Stimulated activated naive CD8-positive, alpha-beta T cell treated with anti-CD3 and anti-CD28 coated beads, Interleukin-15, amount 100 ng/mL, for 72 hours (primary cell): ENCODE measurements around the gene DENND5B.
"Not testable (repeated sequence)": the region's sequence is repeated elsewhere in the genome, so short reads cannot be mapped to it uniquely, and the experiment has no call there.

ENCODE experiments used
- ATAC-seq: fragments of 150-1000 bp; cut with Tn5 transposase; 2 replicates; pipeline ENCODE4 v1.10.0; 2021; ENCODE audit warnings: mild to moderate bottlenecking, moderate library complexity
- DNase-seq, 2 donors: peaks; one replicate each; pipeline ENCODE4 v3.0.0; 2021 to 2022
- H3K27ac Mint-ChIP-seq, 2 donors: one replicate each; pipeline ENCODE4 v1.8.0; 2022; ENCODE audit warnings: mild to moderate bottlenecking in 2 of 2, mixed read lengths in 2 of 2, moderate library complexity in 2 of 2
- H3K27me3 Mint-ChIP-seq: one replicate; pipeline ENCODE4 v1.8.0; 2022; ENCODE audit warnings: mixed read lengths
- H3K4me1 Mint-ChIP-seq: one replicate; pipeline ENCODE4 v1.8.0; 2022; ENCODE audit warnings: mild to moderate bottlenecking, mixed read lengths
- H3K4me3 Mint-ChIP-seq, 2 donors: one replicate each; pipeline ENCODE4 v1.8.0; 2022; ENCODE audit warnings: mild to moderate bottlenecking in 2 of 2, mixed read lengths in 2 of 2, moderate library complexity in 1 of 2
- H3K9me3 Mint-ChIP-seq, 2 donors: one replicate each; pipeline ENCODE4 v1.8.0; 2022; ENCODE audit warnings: mixed read lengths in 2 of 2

The DENND5B gene

DNA sequence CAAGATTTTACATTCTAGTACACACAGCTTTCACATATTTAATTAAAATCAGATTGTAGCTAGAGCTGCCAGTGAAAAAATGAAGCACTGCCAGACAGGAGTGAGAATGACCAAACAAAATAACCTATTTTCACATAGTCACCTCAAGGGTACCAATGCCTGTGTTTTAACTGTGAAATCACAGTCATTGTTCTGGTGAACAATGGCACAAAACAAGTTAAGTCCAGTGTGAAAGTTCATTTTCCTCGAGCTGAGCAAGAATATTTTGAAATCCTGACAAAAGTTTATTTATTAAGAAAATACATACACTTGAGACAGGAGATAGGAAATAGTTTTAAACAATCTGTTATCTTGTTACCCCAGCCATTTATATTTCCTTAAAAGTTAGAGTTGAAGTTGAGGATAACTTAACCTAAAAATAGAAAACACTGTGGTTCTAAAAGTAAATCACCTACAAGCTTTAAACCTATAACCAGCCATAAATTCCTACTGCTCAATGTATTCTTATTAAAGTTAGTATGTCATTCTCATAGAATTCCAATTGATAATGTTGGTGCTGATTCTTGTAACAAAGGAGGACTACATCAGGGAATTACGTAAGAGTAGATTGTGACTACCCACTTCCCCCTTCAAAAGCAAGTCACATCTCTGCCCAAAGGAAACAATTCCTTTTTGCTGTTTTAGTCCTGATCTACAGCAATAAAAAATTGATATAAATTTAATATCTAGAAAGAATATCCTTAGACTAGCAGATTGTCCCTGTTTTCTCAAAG is 15.9 kb downstream of the DENND5B start:
- ATAC-seq (no peak), DNase-seq (no peak)
- Mint-ChIP-seq H3K27ac (no peak overlapping the region), H3K27me3 (no peaks in the 10 kb centered on the region), H3K4me1 (no peaks in the 10 kb centered on the region), H3K9me3 (no peaks in the 10 kb centered on the region), H3K4me3 (no peak overlapping the region)

DNA sequence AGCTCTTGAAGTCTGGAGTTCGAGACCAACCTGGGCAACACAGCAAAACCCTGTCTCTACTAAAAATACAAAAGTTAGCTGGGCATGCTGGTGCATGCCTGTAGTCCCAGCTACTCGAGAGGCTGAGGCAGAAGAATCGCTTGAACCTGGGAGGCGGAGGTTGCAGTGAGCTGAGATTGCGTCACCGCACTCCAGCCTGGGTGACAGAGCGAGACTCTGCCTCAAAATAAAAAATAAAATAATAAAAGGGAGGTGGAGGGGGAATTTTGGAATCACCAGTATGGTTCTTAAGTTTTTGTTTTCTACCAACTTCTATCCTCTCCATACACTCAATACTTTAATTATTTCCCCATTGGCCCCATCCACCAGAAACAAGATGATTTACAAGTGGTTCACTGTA is 16.6 kb downstream of the DENND5B start:
- not testable (repeated sequence) for H3K4me3 Mint-ChIP-seq, H3K27me3 Mint-ChIP-seq, H3K4me1 Mint-ChIP-seq, H3K27ac Mint-ChIP-seq, DNase-seq, ATAC-seq, H3K9me3 Mint-ChIP-seq

DNA sequence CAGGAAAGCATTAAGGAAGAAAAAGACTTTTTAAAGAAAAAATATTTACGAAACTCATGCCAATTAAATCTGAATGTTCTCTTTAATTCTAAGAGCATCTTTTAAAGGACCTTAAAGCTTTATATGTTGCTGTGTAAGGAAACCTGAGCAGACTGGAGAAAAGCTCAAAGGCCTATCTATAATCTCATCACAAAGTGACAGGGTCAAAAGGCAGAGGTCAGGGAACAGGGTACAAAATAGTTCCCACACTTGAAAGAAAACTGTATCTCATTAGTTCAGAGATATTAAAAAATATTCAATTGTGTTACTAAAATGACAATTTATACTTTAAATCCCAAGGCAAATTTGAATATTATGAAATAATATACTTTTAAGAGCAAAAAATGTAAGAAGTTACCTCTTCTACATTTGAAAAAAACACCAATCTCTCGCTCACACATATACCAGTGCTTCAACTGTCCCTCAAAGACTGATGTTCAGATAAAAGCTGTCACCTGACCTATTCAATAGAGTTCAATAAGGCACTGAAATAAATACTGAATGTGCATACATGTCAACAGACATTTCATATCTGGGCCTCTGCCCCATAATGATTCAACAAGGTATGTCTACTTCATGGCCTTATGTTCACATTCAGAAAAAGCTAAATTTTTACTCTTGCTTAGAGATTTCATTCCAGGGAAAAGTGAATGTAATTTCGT is 17.9 kb downstream of the DENND5B start:
- ATAC-seq (no peak), DNase-seq (no peak)
- H3K9me3 Mint-ChIP-seq = no peaks in the 10 kb centered on the region
- no peaks in the 10 kb centered on the region for H3K4me1 Mint-ChIP-seq
- H3K27me3 Mint-ChIP-seq = no peaks in the 10 kb centered on the region
- H3K27ac Mint-ChIP-seq = no peak overlapping the region
- H3K4me3 Mint-ChIP-seq = no peak overlapping the region

DNA sequence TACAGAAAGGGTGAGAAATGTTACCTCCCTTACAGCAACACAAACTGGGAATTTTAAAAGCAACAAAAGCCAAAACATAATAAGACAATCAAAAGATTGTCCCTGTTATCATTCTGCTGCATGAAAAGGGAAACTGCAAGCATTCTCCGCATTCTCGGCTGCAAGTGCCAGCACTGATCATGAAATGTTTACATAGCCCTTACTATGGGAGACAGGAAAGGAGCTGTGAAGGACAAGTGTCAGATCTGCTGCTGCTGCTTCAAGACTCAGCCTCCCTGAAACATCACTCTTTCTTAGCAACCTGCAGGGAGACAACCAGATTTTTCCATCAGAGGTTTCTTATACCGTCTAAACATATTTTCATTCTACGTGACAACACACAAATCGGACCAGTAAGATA is 20.1 kb downstream of the DENND5B start:
- Mint-ChIP-seq H3K4me1 (no peaks in the 10 kb centered on the region), H3K9me3 (no peaks in the 10 kb centered on the region), H3K27me3 (no peaks in the 10 kb centered on the region), H3K27ac (no peak overlapping the region), H3K4me3 (no peak overlapping the region)
- DNase-seq (no peak), ATAC-seq (no peak)

DNA sequence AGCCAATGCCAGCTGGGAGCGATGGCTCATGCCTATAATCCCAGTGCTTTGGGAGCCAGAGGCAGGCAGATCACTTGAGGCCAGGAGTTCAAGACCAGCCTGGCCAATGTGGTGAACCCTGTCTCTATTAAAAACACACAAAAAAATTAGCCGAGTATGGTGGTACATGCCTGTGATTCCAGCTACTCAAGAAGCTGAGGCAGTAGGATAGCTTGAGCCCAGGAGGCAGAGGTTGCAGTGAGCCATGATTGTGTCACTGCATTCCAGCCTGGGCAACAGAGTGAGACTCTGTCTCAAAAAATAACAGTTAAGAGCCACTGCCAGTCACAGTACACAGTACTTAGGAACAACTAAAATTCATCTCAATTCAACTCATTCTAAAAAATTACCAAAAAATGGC is 21.4 kb downstream of the DENND5B start:
- not testable (repeated sequence) for H3K9me3 Mint-ChIP-seq, DNase-seq, H3K4me1 Mint-ChIP-seq, H3K27me3 Mint-ChIP-seq, ATAC-seq, H3K4me3 Mint-ChIP-seq, H3K27ac Mint-ChIP-seq

DNA sequence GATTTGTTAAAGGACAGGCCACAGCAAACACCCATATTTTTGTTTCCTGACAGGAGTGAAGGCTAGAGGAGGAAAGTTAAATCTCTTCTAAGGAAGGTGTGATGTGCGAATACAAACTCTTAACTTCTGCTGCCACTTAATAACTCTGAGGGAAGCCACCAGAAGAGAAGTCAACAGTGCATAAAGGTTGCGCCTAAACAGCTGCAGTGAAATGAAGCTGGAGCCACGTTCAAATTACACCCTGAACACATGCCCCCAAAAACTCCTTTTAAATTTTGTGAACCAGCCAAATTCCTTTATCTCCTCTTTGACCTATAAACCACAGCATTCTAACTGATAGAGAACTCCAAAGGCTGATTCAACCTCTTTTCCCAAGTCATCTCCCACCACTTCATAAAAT is 22.4 kb downstream of the DENND5B start:
- Mint-ChIP-seq H3K27me3 (no peaks in the 10 kb centered on the region), H3K27ac (no peak overlapping the region), H3K9me3 (no peaks in the 10 kb centered on the region), H3K4me1 (no peaks in the 10 kb centered on the region), H3K4me3 (no peak overlapping the region)
- DNase-seq (no peak), ATAC-seq (no peak)

DNA sequence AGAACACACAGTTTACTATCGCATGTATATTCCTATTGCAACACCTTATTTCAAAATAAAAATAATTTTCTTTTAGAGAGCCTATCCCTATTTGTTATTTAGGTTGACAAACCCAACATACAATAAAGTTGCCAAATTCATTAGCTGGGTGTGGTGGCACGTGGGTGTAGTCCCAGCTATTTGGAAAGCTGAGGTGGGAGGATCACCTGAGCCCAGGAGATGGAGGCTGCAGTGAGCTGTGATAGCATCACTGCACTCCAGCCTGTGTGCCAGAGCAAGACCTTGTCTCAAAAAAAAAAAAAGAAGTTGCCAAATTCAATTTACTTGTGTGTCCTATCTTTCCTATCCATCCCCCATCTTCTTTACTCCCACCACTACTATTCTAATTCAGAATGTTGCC is 23.9 kb downstream of the DENND5B start:
- Mint-ChIP-seq H3K27me3 (no peaks in the 10 kb centered on the region), H3K4me1 (no peaks in the 10 kb centered on the region), H3K9me3 (no peaks in the 10 kb centered on the region), H3K4me3 (no peak overlapping the region), H3K27ac (no peak overlapping the region)
- DNase-seq (no peak), ATAC-seq (no peak)

DNA sequence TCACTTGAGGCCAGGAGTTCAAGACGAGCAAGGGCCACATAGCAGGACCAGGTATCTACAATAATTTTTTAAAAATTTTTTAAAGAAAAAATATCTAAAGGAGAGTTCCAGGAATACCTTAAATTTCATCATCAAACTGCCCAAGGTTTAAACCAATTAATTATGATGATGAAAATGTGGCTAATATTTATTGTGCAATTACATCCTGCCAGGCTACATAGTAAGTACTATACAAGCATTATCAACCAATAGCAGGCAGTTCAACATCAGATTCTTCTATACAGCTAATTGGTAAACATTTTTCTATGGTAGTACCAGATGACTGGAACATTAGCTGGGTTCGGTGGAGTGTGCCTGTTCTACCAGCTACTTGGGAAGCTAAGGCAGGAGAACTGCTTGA is 24.4 kb downstream of the DENND5B start:
- H3K27me3 Mint-ChIP-seq = no peaks in the 10 kb centered on the region
- no peak for DNase-seq
- no peak overlapping the region for H3K27ac Mint-ChIP-seq
- no peaks in the 10 kb centered on the region for H3K4me1 Mint-ChIP-seq
- no peak overlapping the region for H3K4me3 Mint-ChIP-seq
- ATAC-seq = no peak
- no peaks in the 10 kb centered on the region for H3K9me3 Mint-ChIP-seq

DNA sequence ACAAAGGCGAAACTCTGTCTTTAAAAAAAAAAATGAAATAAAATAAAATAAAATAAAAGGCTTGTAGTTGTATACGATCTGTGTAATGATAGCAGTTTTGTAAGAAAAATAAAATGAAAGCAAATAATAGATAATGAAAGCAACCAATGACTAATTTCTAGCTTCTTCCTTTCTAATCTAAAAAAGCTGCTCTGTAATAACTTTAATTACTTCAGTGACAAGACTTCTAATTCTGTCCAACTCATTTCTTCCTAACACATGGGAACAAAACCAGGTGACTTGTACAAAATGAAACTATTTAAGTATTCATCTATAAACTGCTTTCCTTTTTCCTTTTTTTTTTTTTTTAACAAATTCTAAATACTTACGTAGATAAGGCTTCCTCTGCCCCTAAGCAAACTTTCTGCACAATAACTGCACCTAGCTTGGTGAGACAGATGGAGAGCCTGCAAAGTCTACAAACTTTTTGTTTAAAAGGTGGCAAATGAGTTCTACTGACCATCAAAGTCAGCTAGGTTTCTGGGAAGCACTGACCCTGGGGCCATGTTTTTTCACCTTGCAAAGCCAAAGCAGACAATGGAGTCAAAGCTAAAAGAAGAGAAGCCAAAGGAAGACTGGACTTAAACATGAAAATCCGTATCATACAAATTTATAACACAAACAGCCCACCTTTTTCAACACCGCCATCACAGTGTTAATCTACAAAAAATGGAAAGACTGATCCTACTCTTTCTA is 28.2 kb downstream of the DENND5B start:
- no peak for DNase-seq
- Mint-ChIP-seq H3K4me1 (no peaks in the 10 kb centered on the region), H3K27ac (no peak overlapping the region), H3K9me3 (no peaks in the 10 kb centered on the region), H3K27me3 (peaks cover 28% of the 10 kb centered on the region), H3K4me3 (no peak overlapping the region)
- ATAC-seq = no peak

DNA sequence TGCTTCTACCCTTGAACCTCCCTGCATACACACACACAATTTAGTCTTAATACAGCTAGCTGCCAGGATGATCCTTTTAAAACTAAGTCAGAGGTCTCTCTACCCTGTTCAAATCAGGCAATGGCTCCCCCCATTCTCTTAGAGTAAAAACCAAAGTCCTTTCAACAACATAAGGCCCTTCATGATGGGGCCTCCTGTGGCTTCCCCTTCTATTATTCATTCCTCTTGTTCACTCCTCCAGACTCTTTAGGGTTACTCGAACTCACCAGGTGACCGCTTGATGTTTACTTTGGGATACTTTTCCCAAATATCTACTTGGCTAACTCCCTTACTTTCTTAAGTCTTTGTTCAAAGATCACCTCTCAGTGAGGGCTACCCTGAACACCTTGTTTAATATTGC is 30.4 kb downstream of the DENND5B start:
- no peaks in the 10 kb centered on the region for H3K4me1 Mint-ChIP-seq
- peaks cover 28% of the 10 kb centered on the region for H3K27me3 Mint-ChIP-seq
- DNase-seq (no peak), ATAC-seq (no peak)
- no peak overlapping the region for H3K4me3 Mint-ChIP-seq
- H3K9me3 Mint-ChIP-seq = no peaks in the 10 kb centered on the region
- H3K27ac Mint-ChIP-seq = no peak overlapping the region

DNA sequence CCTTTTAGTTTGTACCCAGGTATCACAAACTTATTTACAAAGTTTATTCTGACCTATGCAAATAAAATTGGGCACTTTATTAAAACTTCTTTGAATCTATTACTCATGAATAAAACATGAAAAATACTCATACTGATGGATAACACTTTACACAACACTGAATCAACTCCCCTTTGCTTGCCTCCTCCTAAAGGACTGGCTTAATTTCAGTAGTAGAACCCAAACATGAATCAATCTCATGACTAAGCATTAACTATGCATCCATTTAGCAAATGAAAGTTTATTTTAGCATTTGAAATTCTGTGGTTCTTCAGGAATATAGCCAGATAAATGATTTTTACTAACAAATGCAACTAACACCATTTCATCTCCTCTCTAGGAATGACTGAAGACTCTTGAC is 32.4 kb downstream of the DENND5B start:
- H3K4me1 Mint-ChIP-seq = no peaks in the 10 kb centered on the region
- H3K9me3 Mint-ChIP-seq = peaks cover 5 to 8% of the 10 kb centered on the region in 2 donors
- no peak overlapping the region for H3K4me3 Mint-ChIP-seq
- no peak for ATAC-seq
- peaks cover 36% of the 10 kb centered on the region for H3K27me3 Mint-ChIP-seq
- DNase-seq = no peak
- no peak overlapping the region for H3K27ac Mint-ChIP-seq

DNA sequence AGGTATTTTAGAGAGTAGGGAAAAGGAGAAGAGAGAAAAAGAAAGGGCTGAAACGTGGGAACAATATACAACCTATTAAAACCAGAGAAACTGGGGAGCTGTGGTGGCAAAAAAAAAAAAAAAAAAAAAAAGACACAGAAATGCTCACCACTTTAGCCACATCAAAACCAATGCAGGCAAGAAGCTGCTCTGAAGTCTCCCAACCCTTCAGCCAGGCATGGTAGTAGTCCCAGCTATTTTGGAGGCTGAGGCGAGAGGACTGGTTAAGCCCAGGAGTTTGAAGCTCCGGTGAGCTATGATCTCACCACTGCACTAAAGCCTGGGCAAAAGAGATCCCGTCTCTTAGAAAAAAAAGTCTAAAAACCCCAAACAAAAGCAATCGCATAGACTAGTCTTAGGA is 33.2 kb downstream of the DENND5B start:
- Mint-ChIP-seq H3K27ac (no peak overlapping the region), H3K27me3 (peaks cover 44% of the 10 kb centered on the region), H3K4me3 (no peak overlapping the region)

DNA sequence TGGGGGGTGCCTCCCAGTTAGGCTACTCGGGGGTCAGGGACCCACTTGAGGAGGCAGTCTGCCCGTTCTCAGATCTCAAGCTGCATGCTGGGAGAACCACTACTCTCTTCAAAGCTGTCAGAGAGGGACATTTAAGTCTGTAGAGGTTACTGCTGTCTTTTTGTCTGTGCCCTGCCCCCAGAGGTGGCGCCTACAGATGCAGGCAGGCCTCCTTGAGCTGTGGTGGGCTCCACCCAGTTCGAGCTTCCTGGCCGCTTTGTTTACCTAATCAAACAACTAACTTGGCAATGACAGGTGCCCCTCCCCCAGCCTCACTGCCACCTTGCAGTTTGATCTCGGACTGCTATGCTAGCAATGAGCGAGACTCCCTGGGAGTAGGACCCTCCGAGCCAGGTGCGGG is 35.5 kb downstream of the DENND5B start:
- not testable (repeated sequence) for H3K4me1 Mint-ChIP-seq, ATAC-seq, DNase-seq, H3K27ac Mint-ChIP-seq, H3K4me3 Mint-ChIP-seq
- peaks cover 40% of the 10 kb centered on the region for H3K27me3 Mint-ChIP-seq
- H3K9me3 Mint-ChIP-seq = peaks cover 5 to 16% of the 10 kb centered on the region in 2 donors

More for the DNA sequence above, 33.2 kb downstream of the DENND5B start:
- no peaks in the 10 kb centered on the region for H3K4me1 Mint-ChIP-seq
- ATAC-seq = no peak
- no peak for DNase-seq
- H3K9me3 Mint-ChIP-seq = peaks cover 5 to 16% of the 10 kb centered on the region in 2 donors

DNA sequence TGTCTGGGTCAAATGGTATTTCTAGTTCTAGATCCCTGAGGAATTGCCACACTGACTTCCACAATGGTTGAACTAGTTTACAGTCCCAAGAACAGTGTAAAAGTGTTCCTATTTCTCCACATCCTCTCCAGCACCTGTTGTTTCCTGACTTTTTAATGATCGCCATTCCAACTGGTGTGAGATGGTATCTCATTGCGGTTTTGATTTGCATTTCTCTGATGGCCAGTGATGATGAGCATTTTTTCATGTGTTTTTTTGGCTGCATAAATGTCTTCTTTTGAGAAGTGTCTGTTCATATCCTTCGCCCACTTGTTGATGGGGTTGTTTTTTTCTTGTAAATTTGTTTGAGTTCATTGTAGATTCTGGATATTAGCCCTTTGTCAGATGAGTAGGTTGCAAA is 40.3 kb downstream of the DENND5B start:
- not testable (repeated sequence) for H3K4me1 Mint-ChIP-seq, DNase-seq

DNA sequence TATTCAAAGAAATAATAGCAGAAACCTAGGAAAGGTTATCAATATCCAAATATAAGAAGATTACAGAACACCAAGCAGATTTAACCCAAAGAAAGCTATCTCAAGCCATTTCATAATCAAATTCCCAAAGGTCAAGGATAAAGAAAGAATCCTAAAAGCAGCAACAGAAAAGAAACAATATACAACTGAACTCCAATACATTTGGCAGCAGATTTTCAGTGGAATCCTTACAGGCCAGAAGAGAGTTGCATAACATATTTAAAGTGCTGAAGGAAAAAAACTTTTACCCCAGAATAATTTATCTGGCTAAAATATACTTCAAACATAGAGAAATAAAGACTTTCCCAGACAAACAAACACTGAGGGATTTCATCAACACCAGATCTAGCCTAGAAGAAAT is 54.3 kb downstream of the DENND5B start:
- ATAC-seq (no peak), DNase-seq (no peak)
- Mint-ChIP-seq H3K9me3 (peaks cover 5 to 7% of the 10 kb centered on the region in 2 donors), H3K27me3 (peaks cover 36% of the 10 kb centered on the region), H3K27ac (no peak overlapping the region), H3K4me3 (no peak overlapping the region), H3K4me1 (no peaks in the 10 kb centered on the region)

More for the DNA sequence above, 40.3 kb downstream of the DENND5B start:
- not testable (repeated sequence) for ATAC-seq, H3K4me3 Mint-ChIP-seq, H3K27ac Mint-ChIP-seq
- Mint-ChIP-seq H3K9me3 (peaks cover 5 to 16% of the 10 kb centered on the region in 2 donors), H3K27me3 (peaks cover 20% of the 10 kb centered on the region)

DNA sequence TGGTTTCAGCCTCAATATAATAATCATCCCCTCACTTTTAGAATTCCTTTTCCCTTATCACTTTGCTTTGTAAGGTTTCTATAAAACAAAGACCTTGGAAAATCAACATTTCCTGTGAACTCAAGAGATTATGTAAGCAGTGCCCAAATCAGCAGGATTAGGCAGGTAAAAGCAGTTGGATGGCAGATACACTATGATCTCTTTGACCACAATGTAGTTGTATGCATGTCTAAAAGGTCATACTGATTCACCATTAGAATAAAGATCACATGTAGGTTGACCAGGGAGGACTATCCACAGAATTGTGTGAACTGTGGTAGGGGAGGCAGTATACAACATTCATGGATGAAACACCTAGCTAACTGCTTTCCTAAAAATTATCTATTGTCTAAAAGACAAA is 57.5 kb downstream of the DENND5B start:
- Mint-ChIP-seq H3K9me3 (peaks cover 0 to 5% of the 10 kb centered on the region in 2 donors), H3K4me3 (no peak overlapping the region), H3K27me3 (peaks cover 19% of the 10 kb centered on the region), H3K4me1 (no peaks in the 10 kb centered on the region), H3K27ac (no peak overlapping the region)
- DNase-seq (no peak), ATAC-seq (no peak)
